ENCODE results near the gene ARSK.

The ARSK gene

GRCh38 chr5:95619096-95619495, 64.2 kb downstream of the ARSK start:
- no peak for DNase-seq (ENCODE audit: low read depth)
- no peak overlapping the region for H3K4me3 ChIP-seq (ENCODE audit: low read length)

DNA sequence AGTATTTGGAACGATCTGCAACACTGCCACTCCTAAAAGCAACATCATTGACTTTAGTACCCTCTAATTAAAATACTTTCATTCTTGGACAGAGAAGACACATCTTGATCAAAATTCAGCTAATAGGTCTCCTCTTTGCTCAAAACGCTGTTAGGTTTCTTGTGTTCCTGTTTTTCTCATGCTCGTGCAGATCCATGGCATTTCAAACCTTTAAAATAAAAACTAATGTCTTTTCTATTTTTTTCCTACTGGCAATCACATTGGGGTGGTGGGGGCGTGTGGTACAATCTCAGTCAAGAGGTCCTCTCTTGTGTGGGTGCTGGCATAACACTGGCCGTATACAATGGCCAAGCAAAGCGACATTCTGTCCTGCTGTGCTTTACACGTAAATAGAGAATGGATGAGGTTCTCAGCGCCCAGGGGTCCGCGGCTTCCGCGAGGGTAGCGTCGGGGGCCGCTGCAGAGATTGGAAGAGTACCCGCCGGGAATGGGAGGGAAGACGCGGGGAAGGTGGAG, 64.7 kb downstream of the ARSK start:
- DNase-seq (ENCODE audit: low read depth), result no peak
- TF ChIP-seq, protein P1, sequence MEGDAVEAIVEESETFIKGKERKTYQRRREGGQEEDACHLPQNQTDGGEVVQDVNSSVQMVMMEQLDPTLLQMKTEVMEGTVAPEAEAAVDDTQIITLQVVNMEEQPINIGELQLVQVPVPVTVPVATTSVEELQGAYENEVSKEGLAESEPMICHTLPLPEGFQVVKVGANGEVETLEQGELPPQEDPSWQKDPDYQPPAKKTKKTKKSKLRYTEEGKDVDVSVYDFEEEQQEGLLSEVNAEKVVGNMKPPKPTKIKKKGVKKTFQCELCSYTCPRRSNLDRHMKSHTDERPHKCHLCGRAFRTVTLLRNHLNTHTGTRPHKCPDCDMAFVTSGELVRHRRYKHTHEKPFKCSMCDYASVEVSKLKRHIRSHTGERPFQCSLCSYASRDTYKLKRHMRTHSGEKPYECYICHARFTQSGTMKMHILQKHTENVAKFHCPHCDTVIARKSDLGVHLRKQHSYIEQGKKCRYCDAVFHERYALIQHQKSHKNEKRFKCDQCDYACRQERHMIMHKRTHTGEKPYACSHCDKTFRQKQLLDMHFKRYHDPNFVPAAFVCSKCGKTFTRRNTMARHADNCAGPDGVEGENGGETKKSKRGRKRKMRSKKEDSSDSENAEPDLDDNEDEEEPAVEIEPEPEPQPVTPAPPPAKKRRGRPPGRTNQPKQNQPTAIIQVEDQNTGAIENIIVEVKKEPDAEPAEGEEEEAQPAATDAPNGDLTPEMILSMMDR (IDR thresholded peaks at IDR 0.05; ENCODE audit: insufficient read depth, low read depth, low read length, missing control alignments), result no peak
- H3K4me3 ChIP-seq (ENCODE audit: low read length), result peak overlapping the region; percentile 44

More at GRCh38 chr5:95619096-95619495, 64.2 kb downstream of the ARSK start:
- TF ChIP-seq, protein P1 (IDR thresholded peaks at IDR 0.05; ENCODE audit: insufficient read depth, low read depth, low read length, missing control alignments), result no peak

DNA sequence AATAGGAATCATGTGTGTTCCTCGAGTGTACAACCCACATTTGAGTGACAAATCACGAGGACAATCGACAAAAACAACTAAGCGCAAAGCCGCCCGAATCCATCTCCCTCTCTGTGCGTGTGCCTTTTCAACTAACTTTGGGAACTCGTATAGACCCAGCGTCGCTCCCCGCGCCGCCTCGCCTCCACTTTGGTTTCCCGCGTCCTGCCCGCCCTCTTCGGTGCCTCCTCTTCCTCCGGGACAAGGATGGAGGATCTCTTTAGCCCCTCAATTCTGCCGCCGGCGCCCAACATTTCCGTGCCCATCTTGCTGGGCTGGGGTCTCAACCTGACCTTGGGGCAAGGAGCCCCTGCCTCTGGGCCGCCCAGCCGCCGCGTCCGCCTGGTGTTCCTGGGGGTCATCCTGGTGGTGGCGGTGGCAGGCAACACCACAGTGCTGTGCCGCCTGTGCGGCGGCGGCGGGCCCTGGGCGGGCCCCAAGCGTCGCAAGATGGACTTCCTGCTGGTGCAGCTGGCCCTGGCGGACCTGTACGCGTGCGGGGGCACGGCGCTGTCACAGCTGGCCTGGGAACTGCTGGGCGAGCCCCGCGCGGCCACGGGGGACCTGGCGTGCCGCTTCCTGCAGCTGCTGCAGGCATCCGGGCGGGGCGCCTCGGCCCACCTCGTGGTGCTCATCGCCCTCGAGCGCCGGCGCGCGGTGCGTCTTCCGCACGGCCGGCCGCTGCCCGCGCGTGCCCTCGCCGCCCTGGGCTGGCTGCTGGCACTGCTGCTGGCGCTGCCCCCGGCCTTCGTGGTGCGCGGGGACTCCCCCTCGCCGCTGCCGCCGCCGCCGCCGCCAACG, 65.3 kb downstream of the ARSK start, which contains the start of gene GPR150:
GPR150 (plus strand) TSS at position 58 of the 840 bp plus-strand sequence; CDS start at position 247, 189 bp downstream.
- TF ChIP-seq, protein P1 (IDR thresholded peaks at IDR 0.05; ENCODE audit: insufficient read depth, low read depth, low read length, missing control alignments), result no peak
- peak; percentile 51 for DNase-seq (ENCODE audit: low read depth)
- peak within 1 kb of the TSS; percentile 44 for H3K4me3 ChIP-seq (ENCODE audit: low read length)

DNA sequence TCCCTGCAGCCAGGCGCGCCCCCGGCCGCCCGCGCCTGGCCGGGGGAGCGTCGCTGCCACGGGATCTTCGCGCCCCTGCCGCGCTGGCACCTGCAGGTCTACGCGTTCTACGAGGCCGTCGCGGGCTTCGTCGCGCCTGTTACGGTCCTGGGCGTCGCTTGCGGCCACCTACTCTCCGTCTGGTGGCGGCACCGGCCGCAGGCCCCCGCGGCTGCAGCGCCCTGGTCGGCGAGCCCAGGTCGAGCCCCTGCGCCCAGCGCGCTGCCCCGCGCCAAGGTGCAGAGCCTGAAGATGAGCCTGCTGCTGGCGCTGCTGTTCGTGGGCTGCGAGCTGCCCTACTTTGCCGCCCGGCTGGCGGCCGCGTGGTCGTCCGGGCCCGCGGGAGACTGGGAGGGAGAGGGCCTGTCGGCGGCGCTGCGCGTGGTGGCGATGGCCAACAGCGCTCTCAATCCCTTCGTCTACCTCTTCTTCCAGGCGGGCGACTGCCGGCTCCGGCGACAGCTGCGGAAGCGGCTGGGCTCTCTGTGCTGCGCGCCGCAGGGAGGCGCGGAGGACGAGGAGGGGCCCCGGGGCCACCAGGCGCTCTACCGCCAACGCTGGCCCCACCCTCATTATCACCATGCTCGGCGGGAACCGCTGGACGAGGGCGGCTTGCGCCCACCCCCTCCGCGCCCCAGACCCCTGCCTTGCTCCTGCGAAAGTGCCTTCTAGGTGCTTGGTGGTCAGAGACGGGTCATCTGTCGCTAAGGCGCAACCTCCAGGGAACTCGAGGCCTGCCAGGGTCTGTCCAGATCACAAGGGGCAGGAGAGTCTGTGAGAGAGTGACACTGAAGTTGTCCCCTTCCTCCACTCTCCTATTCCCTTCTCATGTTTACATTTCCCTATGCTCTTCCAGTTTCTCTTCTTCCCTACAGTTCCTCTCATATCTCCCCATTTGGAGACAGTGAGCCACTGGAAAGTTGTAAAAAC, 66.3 kb downstream of the ARSK start:
- DNase-seq (ENCODE audit: low read depth), result peak; percentile 37
- TF ChIP-seq, protein P1 (IDR thresholded peaks at IDR 0.05; ENCODE audit: insufficient read depth, low read depth, low read length, missing control alignments), result no peak
- peak overlapping the region; percentile 30 for H3K4me3 ChIP-seq (ENCODE audit: low read length)

DNA sequence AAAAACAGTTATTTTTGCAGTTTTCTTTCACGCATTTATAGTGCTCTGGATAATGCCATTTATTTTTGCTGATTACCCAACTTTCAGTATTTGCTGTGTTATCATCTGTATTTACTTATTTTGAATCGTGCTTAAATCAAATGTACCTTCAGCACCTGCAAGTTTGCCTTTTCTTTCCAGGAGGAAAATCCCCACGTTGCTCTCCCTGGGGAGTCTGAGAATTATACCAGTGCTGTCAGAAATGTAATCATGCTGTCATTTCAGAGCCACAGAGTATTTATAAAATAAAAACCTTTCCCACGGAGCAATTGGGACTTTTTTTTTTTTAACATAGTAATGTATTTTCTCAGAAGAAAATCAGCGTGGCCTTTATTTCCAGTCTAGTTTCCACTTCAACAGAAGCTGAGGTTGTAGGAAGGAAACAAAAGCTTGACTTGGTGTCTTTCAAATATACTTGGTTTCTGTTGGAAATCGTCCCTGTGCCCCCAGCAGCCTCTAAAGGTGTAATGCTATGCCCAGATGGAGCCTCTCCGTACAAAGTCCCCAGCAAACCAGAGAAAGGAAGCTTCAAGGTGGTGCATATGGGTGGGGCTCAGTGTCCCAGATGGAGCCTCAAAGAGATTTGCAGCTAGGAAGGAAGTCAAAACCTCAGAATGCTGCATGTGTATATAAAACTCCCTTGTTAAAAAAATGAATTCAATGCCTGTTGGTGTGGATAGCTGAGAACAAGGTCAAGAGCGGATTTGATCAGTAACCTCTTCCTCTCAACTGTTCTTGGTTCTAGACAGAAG, 67.1 kb downstream of the ARSK start:
- no peak overlapping the region for H3K4me3 ChIP-seq (ENCODE audit: low read length)
- no peak for DNase-seq (ENCODE audit: low read depth)
- TF ChIP-seq, protein P1 (IDR thresholded peaks at IDR 0.05; ENCODE audit: insufficient read depth, low read depth, low read length, missing control alignments), result no peak

- DNase-seq (ENCODE audit: low read depth), result no peak
- TF ChIP-seq, protein P1 (IDR thresholded peaks at IDR 0.05; ENCODE audit: insufficient read depth, low read depth, low read length, missing control alignments), result no peak
- H3K4me3 ChIP-seq (ENCODE audit: low read length), result no peak overlapping the region
Measured at GRCh38 chr5:95623706-95624105, 68.8 kb downstream of the ARSK start.
